OCI-LY3 (cell line): Measurements from ENCODE around the gene IRGC.

Experiments
- EZH2phosphoT487 ChIP-seq: fragments of 200-600 bp; shearing (Covaris generic); IDR thresholded peaks from 2 replicates; pipeline ENCODE4 v1.6.1; 2018; ENCODE audit warnings: antibody characterized with exemption, mixed run types, low read depth
- TF ChIP-seq, protein P1 (sequence below): fragments of 200-600, 300-600 bp; sonication (generic); IDR thresholded peaks from 2 replicates; pipeline ENCODE4 v1.5.1; 2014; ENCODE audit warnings: antibody characterized with exemption, low read length, low read depth

DNA sequence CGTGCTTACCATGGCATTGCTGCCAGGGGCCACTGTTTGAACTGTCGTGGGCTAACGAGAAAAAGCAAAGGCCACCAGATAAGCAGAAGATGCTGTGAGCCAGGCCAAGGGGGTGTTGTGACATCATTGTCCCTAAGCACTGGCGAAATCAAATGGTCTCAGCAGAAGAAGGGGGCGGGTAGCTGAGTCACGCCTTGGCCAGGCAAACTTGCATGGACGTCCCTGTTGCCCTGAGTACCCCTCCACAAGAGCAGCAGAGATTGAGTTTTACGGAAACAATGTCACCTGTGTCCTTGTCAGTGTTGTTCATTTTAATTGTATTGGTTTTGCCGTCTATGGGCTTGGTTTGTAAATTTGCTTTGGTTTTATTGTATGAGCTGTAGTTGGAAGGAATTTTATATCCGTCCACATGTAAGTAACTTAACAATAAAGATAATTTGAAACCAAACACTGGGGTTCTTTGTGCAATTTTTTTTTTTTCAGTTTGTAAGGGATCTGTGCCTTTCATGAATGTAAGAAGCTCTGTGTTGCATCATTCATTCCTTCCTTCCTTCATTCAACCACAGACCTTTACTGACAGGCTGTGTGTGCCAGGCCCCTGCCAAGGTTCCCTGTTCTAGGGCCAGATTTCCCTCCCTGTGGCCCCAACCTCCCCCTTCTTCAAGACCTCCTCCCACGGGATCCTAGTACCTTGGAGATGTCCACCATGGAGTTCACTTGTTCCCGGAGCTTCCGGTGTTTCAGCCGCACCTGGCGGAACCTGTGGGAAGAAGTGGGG, 52.6 kb downstream of the IRGC start:
- TF ChIP-seq, protein P1, sequence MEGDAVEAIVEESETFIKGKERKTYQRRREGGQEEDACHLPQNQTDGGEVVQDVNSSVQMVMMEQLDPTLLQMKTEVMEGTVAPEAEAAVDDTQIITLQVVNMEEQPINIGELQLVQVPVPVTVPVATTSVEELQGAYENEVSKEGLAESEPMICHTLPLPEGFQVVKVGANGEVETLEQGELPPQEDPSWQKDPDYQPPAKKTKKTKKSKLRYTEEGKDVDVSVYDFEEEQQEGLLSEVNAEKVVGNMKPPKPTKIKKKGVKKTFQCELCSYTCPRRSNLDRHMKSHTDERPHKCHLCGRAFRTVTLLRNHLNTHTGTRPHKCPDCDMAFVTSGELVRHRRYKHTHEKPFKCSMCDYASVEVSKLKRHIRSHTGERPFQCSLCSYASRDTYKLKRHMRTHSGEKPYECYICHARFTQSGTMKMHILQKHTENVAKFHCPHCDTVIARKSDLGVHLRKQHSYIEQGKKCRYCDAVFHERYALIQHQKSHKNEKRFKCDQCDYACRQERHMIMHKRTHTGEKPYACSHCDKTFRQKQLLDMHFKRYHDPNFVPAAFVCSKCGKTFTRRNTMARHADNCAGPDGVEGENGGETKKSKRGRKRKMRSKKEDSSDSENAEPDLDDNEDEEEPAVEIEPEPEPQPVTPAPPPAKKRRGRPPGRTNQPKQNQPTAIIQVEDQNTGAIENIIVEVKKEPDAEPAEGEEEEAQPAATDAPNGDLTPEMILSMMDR = no peak
- TF ChIP-seq EZH2phosphoT487 = no peak
